H1 (cell line): ENCODE results near the gene OGFOD2. TPM values are rescaled to one million over a fixed set of nuclear protein-coding genes. Genes with fewer than 3 reads are reported as not detected.

ENCODE experiments used
- CHD1 ChIP-seq: IDR thresholded peaks from 2 replicates; pipeline ENCODE4 v1.6.1; 2012; ENCODE audit warnings: low read depth, low read length, improper control_type of control experiment
- MAFK ChIP-seq: IDR thresholded peaks from 2 replicates; pipeline ENCODE4 v1.6.1; 2012; ENCODE audit warnings: low read depth, mild to moderate bottlenecking, improper control_type of control experiment, low read length
- RAD21 ChIP-seq, 2 experiments: IDR thresholded peaks in 1 of 2; conservative IDR thresholded peaks in 1 of 2; 2 replicates each; pipeline ENCODE4 v1.6.1; 2011; ENCODE audit warnings: low read depth in 2 of 2, low read length in 2 of 2, improper control_type of control experiment in 1 of 2, inconsistent platforms in 1 of 2, mild to moderate bottlenecking in 1 of 2, moderate library complexity in 1 of 2
- RBBP5 ChIP-seq: IDR thresholded peaks from 2 replicates; pipeline ENCODE4 v1.7.1; 2012; ENCODE audit warnings: low read depth, mild to moderate bottlenecking, inconsistent platforms, low read length, moderate library complexity, borderline replicate concordance
- RFX5 ChIP-seq: IDR thresholded peaks from 2 replicates; pipeline ENCODE4 v1.6.1; 2011; ENCODE audit warnings: low read depth, low read length, improper control_type of control experiment, borderline replicate concordance
- YY1 ChIP-seq: IDR thresholded peaks from 2 replicates; pipeline ENCODE4 v1.6.1; 2011; ENCODE audit warnings: low read depth, mild to moderate bottlenecking, low read length
- polyA plus RNA-seq, 7 experiments: library from polyadenylated mRNA; depleted of rRNA in 3 of 7; stranded (reverse) in 5 of 7; unstranded in 2 of 7; fragments of >200 nt in 5 of 7; fragments of 200-250 nt in 2 of 7; gene quantifications; 1 replicate in 5 of 7; 2 replicates in 1 of 7; 4 replicates in 1 of 7; pipeline versions ENCODE4 v1.2.1 to v1.2.3, GENCODE V29; 2011 to 2013; ENCODE audit warnings: missing spikeins in 2 of 7, mixed read lengths in 2 of 7
- total RNA-seq: library from RNA; stranded (reverse); fragmentation: NEBNext Ultra II Directional; extraction: Animal tissue kit (Norgen Biotek cat#: 25700); gene quantifications from 2 replicates; pipeline ENCODE4 v1.2.1, GENCODE V29; 2021

OGFOD2 gene
- total and polyA plus RNA-seq, 2 of the 8 experiments (the other 6 are each of a cell fraction or from before 2014, with no cell fraction given) = 17.3 to 20.3 TPM

- no peak for TF ChIP-seq RBBP5
- no peak for TF ChIP-seq CHD1
- no peak for TF ChIP-seq YY1
- TF ChIP-seq RFX5 = no peak
- no peak for TF ChIP-seq MAFK
- no peak for TF ChIP-seq RAD21 (IDR thresholded peaks at IDR 0.05 in 1 of 2, conservative IDR thresholded peaks at IDR 0.05 in 1 of 2; ENCODE audit: low read depth in 2 of 2, low read length in 2 of 2)
Observed at GRCh38 chr12:122991623-122992275, 16.7 kb downstream of the OGFOD2 start (continued).
